ENCODE results near the gene CPTP. TPM values are rescaled to one million over a fixed set of nuclear protein-coding genes. Genes with fewer than 3 reads are reported as not detected.

Gene CPTP
- total RNA-seq, 2 experiments from 2014 or later = 5.6 to 5.7 TPM

GRCh38 chr1:1345860-1346500 is 21.4 kb downstream of the CPTP start:
- Mint-ChIP-seq H3K27me3 (ENCODE audit: low read depth) (no peaks in the 10 kb centered on the region), H3K4me1 (ENCODE audit: low read depth) (peaks cover 23% of the 10 kb centered on the region), H3K9me3 (no peaks in the 10 kb centered on the region), H3K27ac (no peak overlapping the region), H3K36me3 (ENCODE audit: low read depth) (peaks cover 4% of the 10 kb centered on the region), H3K4me3 (no peak overlapping the region)
- no peak for DNase-seq
- CTCF ChIA-PET = interaction anchor here (0.8 to 1.3 kb wide), 3 partner anchors 25 to 39 kb away, joined by 3 to 5 read pairs (median 3); partner anchors contain the start of gene ACAP3
- intact Hi-C loops (cut with micrococcal nuclease) = loop anchor here (2.0 kb wide), 1 partner anchor 165 kb away; no protein-coding TSS in a partner anchor

- no peak overlapping the region for H3K27ac Mint-ChIP-seq
- no peak overlapping the region for H3K4me3 Mint-ChIP-seq
- intact Hi-C loops (cut with micrococcal nuclease) = loop anchor here (2.0 kb wide), 1 partner anchor 164 kb away; no protein-coding TSS in a partner anchor
- H3K4me1 Mint-ChIP-seq (ENCODE audit: low read depth) = peaks cover 23% of the 10 kb centered on the region
- CTCF ChIA-PET = interaction anchor here (0.8 to 0.9 kb wide), 2 partner anchors 26 to 39 kb away, joined by 3 to 5 read pairs; partner anchors contain the start of gene ACAP3
- no peaks in the 10 kb centered on the region for H3K27me3 Mint-ChIP-seq (ENCODE audit: low read depth)
- no peaks in the 10 kb centered on the region for H3K36me3 Mint-ChIP-seq (ENCODE audit: low read depth)
- H3K9me3 Mint-ChIP-seq = no peaks in the 10 kb centered on the region
- no peak for DNase-seq
These were observed 21.9 kb downstream of the CPTP start for GRCh38 chr1:1346501-1346890.

- Mint-ChIP-seq H3K9me3 (no peaks in the 10 kb centered on the region), H3K27me3 (ENCODE audit: low read depth) (no peaks in the 10 kb centered on the region), H3K36me3 (ENCODE audit: low read depth) (no peaks in the 10 kb centered on the region), H3K4me3 (peak overlapping the region; percentile 76), H3K27ac (no peak overlapping the region), H3K4me1 (ENCODE audit: low read depth) (peaks cover 23% of the 10 kb centered on the region)
- CTCF ChIA-PET = interaction anchor here (0.8 kb wide), 1 partner anchor 40 kb away, joined by 5 read pairs; the partner anchor contains the start of gene ACAP3
- no peak for DNase-seq
- intact Hi-C loops (cut with micrococcal nuclease) = loop anchor here (2.0 kb wide), 1 partner anchor 164 kb away; no protein-coding TSS in a partner anchor
These were observed 22.5 kb downstream of the CPTP start for GRCh38 chr1:1347026-1347595.

- Mint-ChIP-seq H3K27ac (no peak overlapping the region), H3K36me3 (ENCODE audit: low read depth) (no peaks in the 10 kb centered on the region), H3K9me3 (no peaks in the 10 kb centered on the region), H3K4me1 (ENCODE audit: low read depth) (peaks cover 25% of the 10 kb centered on the region), H3K27me3 (ENCODE audit: low read depth) (peaks cover 3% of the 10 kb centered on the region), H3K4me3 (peak overlapping the region; percentile 76)
- DNase-seq = no peak
- intact Hi-C loops (cut with micrococcal nuclease) = loop anchor here (2.0 kb wide), 2 partner anchors 23 to 163 kb away; partner anchors contain the start of genes CPTP and INTS11
- CTCF ChIA-PET = interaction anchor here (1.0 to 1.5 kb wide), 3 partner anchors 24 to 157 kb away, joined by 3 to 6 read pairs (median 4); partner anchors contain the start of gene AURKAIP1
These were observed 23.2 kb downstream of the CPTP start for GRCh38 chr1:1347663-1348419.

GRCh38 chr1:1348420-1349255 is 24.0 kb downstream of the CPTP start:
- no peaks in the 10 kb centered on the region for H3K36me3 Mint-ChIP-seq (ENCODE audit: low read depth)
- H3K27me3 Mint-ChIP-seq (ENCODE audit: low read depth) = peaks cover 5% of the 10 kb centered on the region
- intact Hi-C loops (cut with micrococcal nuclease) = loop anchor here (1.0 to 2.0 kb wide), 3 partner anchors 24 to 40 kb away; partner anchors contain the start of genes AURKAIP1, CPTP, INTS11 and PUSL1
- no peaks in the 10 kb centered on the region for H3K9me3 Mint-ChIP-seq
- no peak for DNase-seq
- H3K4me3 Mint-ChIP-seq = peak overlapping the region; percentile 76
- no peak overlapping the region for H3K27ac Mint-ChIP-seq
- CTCF ChIA-PET = interaction anchor here (1.0 to 1.5 kb wide), 3 partner anchors 23 to 156 kb away, joined by 3 to 6 read pairs (median 4); partner anchors contain the start of gene AURKAIP1
- peaks cover 25% of the 10 kb centered on the region for H3K4me1 Mint-ChIP-seq (ENCODE audit: low read depth)

GRCh38 chr1:1349256-1350012 is 24.8 kb downstream of the CPTP start, which contains the start of gene DVL1:
Gene DVL1, minus strand, starts transcription at chr1:1349418. Its CDS starts 353 bp downstream, at chr1:1349065.
- CTCF ChIA-PET = no interaction called here
- Mint-ChIP-seq H3K36me3 (ENCODE audit: low read depth) (no peaks in the 10 kb centered on the region), H3K4me1 (ENCODE audit: low read depth) (peaks cover 28% of the 10 kb centered on the region), H3K27me3 (ENCODE audit: low read depth) (peaks cover 12% of the 10 kb centered on the region), H3K9me3 (no peaks in the 10 kb centered on the region), H3K4me3 (peak within 1 kb of the TSS; percentile 76), H3K27ac (no peak within 1 kb of the TSS)
- intact Hi-C loops (cut with micrococcal nuclease) = loop anchor here (1.0 to 2.0 kb wide), 3 partner anchors 25 to 41 kb away; partner anchors contain the start of genes AURKAIP1, CPTP, INTS11 and PUSL1
- peak; percentile 79 for DNase-seq

- Mint-ChIP-seq H3K9me3 (no peaks in the 10 kb centered on the region), H3K36me3 (ENCODE audit: low read depth) (no peaks in the 10 kb centered on the region), H3K4me1 (ENCODE audit: low read depth) (peaks cover 16% of the 10 kb centered on the region), H3K4me3 (peak overlapping the region; percentile 30), H3K27ac (peak overlapping the region; percentile 28), H3K27me3 (ENCODE audit: low read depth) (peaks cover 12% of the 10 kb centered on the region)
- CTCF ChIA-PET = interaction anchor here (1.6 kb wide), 1 partner anchor 19 kb away, joined by 11 read pairs; no protein-coding TSS in a partner anchor
- no peak for DNase-seq
- intact Hi-C loops (cut with micrococcal nuclease) = no loop called here
These were observed 27.2 kb downstream of the CPTP start for GRCh38 chr1:1351511-1352427.

- Mint-ChIP-seq H3K9me3 (no peaks in the 10 kb centered on the region), H3K27ac (no peak overlapping the region), H3K4me3 (peak overlapping the region; percentile 30), H3K27me3 (ENCODE audit: low read depth) (peaks cover 12% of the 10 kb centered on the region), H3K36me3 (ENCODE audit: low read depth) (no peaks in the 10 kb centered on the region), H3K4me1 (ENCODE audit: low read depth) (peaks cover 6% of the 10 kb centered on the region)
- CTCF ChIA-PET = interaction anchor here (1.5 to 1.6 kb wide), 2 partner anchors 18 to 19 kb away, joined by 6 to 11 read pairs; no protein-coding TSS in a partner anchor
- intact Hi-C loops (cut with micrococcal nuclease) = no loop called here
- DNase-seq = no peak
These were observed 28.3 kb downstream of the CPTP start for GRCh38 chr1:1352786-1353388.

GRCh38 chr1:1353389-1354151 is 29.0 kb downstream of the CPTP start:
- CTCF ChIA-PET = interaction anchor here (1.5 kb wide), 1 partner anchor 18 kb away, joined by 6 read pairs; no protein-coding TSS in a partner anchor
- H3K4me1 Mint-ChIP-seq (ENCODE audit: low read depth) = peaks cover 10% of the 10 kb centered on the region
- DNase-seq = no peak
- intact Hi-C loops (cut with micrococcal nuclease) = no loop called here
- H3K4me3 Mint-ChIP-seq = no peak overlapping the region
- peaks cover 12% of the 10 kb centered on the region for H3K27me3 Mint-ChIP-seq (ENCODE audit: low read depth)
- no peaks in the 10 kb centered on the region for H3K36me3 Mint-ChIP-seq (ENCODE audit: low read depth)
- H3K27ac Mint-ChIP-seq = no peak overlapping the region
- H3K9me3 Mint-ChIP-seq = no peaks in the 10 kb centered on the region

Measured in activated naive CD4-positive, alpha-beta T cell treated with anti-CD3 and anti-CD28 coated beads for 36 hours (primary cell).